Kidney (tissue), 14 donors: ENCODE data around the gene EIF3A. TPM values are rescaled to one million over a fixed set of nuclear protein-coding genes. Genes with fewer than 3 reads are reported as not detected.
"Not testable (repeated sequence)": the region's sequence is repeated elsewhere in the genome, so short reads cannot be mapped to it uniquely, and the experiment has no call there.

ENCODE experiments used
- DNase-seq, 5 donors: peaks; one replicate each; pipeline ENCODE4 v3.0.0-alpha.2; 2013 to 2020
- FAIRE-seq: peaks from 2 replicates; lab custom pipeline; 2012; peaks lifted over from hg19 to GRCh38; lab: Jason Lieb, UNC
- H3K27ac ChIP-seq, 2 donors: one replicate each; pipeline ENCODE4 v1.7.0; 2013; ENCODE audit warnings: low read depth in 2 of 2, low read length in 2 of 2, inconsistent platforms in 1 of 2
- H3K27me3 ChIP-seq: one replicate; pipeline ENCODE4 v1.7.1; 2013; ENCODE audit warnings: low read length, inconsistent platforms; ENCODE audit not compliant: control insufficient read depth, insufficient read depth
- H3K36me3 ChIP-seq, 3 donors: one replicate each; pipeline versions ENCODE4 v1.7.0 to v1.7.1; 2013; ENCODE audit warnings: low read length in 3 of 3, control low read depth in 1 of 3, inconsistent platforms in 1 of 3; ENCODE audit not compliant: insufficient read depth in 3 of 3, control insufficient read depth in 2 of 3
- H3K4me1 ChIP-seq, 3 donors: one replicate each; pipeline versions ENCODE4 v1.7.0 to v1.7.1; 2013; ENCODE audit warnings: low read length in 3 of 3, inconsistent platforms in 1 of 3, low read depth in 1 of 3; ENCODE audit not compliant: control insufficient read depth in 2 of 3, insufficient read depth in 2 of 3
- H3K4me3 ChIP-seq, 3 donors: one replicate each; pipeline versions ENCODE4 v1.7.0 to v1.8.1; 2013; ENCODE audit warnings: low read length in 3 of 3, control low read depth in 1 of 3, inconsistent platforms in 1 of 3
- H3K9ac ChIP-seq, 3 donors: one replicate each; pipeline versions ENCODE4 v1.7.0 to v1.7.1; 2013; ENCODE audit warnings: low read length in 3 of 3, control low read depth in 1 of 3, inconsistent platforms in 1 of 3
- H3K9me3 ChIP-seq, 3 donors: one replicate each; pipeline versions ENCODE4 v1.7.0 to v1.7.1; 2013; ENCODE audit warnings: low read length in 3 of 3, control low read depth in 1 of 3, inconsistent platforms in 1 of 3; ENCODE audit not compliant: control insufficient read depth in 2 of 3, insufficient read depth in 1 of 3
- CTCF ChIP-seq: IDR thresholded peaks from 3 replicates; pipeline ENCODE4 v1.5.1; 2012; ENCODE audit warnings: mild to moderate bottlenecking, moderate library complexity, borderline replicate concordance; ENCODE audit not compliant: insufficient read depth; ENCODE audit errors: extremely low read depth
- intact Hi-C: fragments of 100-400 bp; cut with DNase I; formaldehyde crosslinking; loops from one replicate; pipeline ENCODE4 v1.11.1; 2022
- polyA plus RNA-seq: library from polyadenylated mRNA; stranded (reverse); fragments of 350-450 nt; fragmentation: Illumina TruSeq; extraction: RNeasy Lipid Tissue Mini Kit (QIAGEN cat#74804); gene quantifications from one replicate; pipeline ENCODE4 v1.2.3, GENCODE V29; 2014; ENCODE audit warnings: low read depth, low replicate concordance; ENCODE audit not compliant: insufficient read depth
- total RNA-seq: library from RNA; stranded (reverse); fragmentation: NEBNext Ultra II Directional; extraction: Animal tissue kit (Norgen Biotek cat#: 25700); gene quantifications from one replicate; pipeline ENCODE4 v1.2.1, GENCODE V29; 2021
- donor health status: control.
- donor health status: control.
- donor health status: control.
- donor health status: control.
- donor health status: control.
- donor health status: DM: yes; HTN: yes; CAD: no.
- donor health status: Normal renal cell carcinoma (clear cell type).

The EIF3A gene
- total and polyA plus RNA-seq, 2 donors from 2014 or later: 24.9 to 95.6 TPM

GRCh38 chr10:119098576-119098975 lies 18.0 kb upstream of the EIF3A start:
- FAIRE-seq: no peak
- Histone ChIP-seq H3K9me3 (no peaks in the 10 kb centered on the region), H3K4me3 (no peak overlapping the region), H3K36me3 (no peaks in the 10 kb centered on the region), H3K4me1 (peaks cover 0 to 2% (median 0%) of the 10 kb centered on the region in 3 donors), H3K9ac (no peak overlapping the region), H3K27ac (no peak overlapping the region), H3K27me3 (no peaks in the 10 kb centered on the region)
- TF ChIP-seq CTCF: no peak
- intact Hi-C loops: no loop called here
- DNase-seq: no peak

GRCh38 chr10:119096641-119097415 lies 16.2 kb upstream of the EIF3A start:
- H3K36me3 ChIP-seq, H3K27ac ChIP-seq, intact Hi-C loops, H3K4me3 ChIP-seq, DNase-seq, FAIRE-seq, H3K9ac ChIP-seq, H3K27me3 ChIP-seq, H3K4me1 ChIP-seq, H3K9me3 ChIP-seq: not testable (repeated sequence)

- Histone ChIP-seq H3K27me3 (no peaks in the 10 kb centered on the region), H3K27ac (no peak overlapping the region), H3K9me3 (no peaks in the 10 kb centered on the region), H3K9ac (no peak overlapping the region), H3K4me1 (peaks cover 0 to 2% (median 0%) of the 10 kb centered on the region in 3 donors), H3K36me3 (no peaks in the 10 kb centered on the region), H3K4me3 (no peak overlapping the region)
- FAIRE-seq: no peak
- TF ChIP-seq CTCF: no peak
- no peak for DNase-seq
- intact Hi-C loops: no loop called here
Measured at GRCh38 chr10:119095640-119096039, 15.0 kb upstream of the EIF3A start.

- FAIRE-seq: no peak
- no peak for TF ChIP-seq CTCF
- H3K27ac ChIP-seq: no peak overlapping the region
Measured at GRCh38 chr10:119090968-119091367, 10.4 kb upstream of the EIF3A start.

More at GRCh38 chr10:119090968-119091367, 10.4 kb upstream of the EIF3A start:
- no peaks in the 10 kb centered on the region for H3K27me3 ChIP-seq
- no peak overlapping the region for H3K4me3 ChIP-seq
- no peak for DNase-seq
- intact Hi-C loops: no loop called here
- no peaks in the 10 kb centered on the region for H3K9me3 ChIP-seq
- no peaks in the 10 kb centered on the region for H3K36me3 ChIP-seq
- H3K4me1 ChIP-seq: no peaks in the 10 kb centered on the region
- H3K9ac ChIP-seq: no peak overlapping the region
